K562 (cell line): ENCODE results near the gene DPH6. TPM values are rescaled to one million over a fixed set of nuclear protein-coding genes. Genes with fewer than 3 reads are reported as not detected.

Experiments
- ASH1L ChIP-seq: fragments of 450-650 bp; IDR thresholded peaks from 2 replicates; pipeline ENCODE4 v1.6.1; 2018; ENCODE audit warnings: borderline replicate concordance, mild to moderate bottlenecking, low read depth; ENCODE audit not compliant: partially characterized antibody
- CAMTA2 ChIP-seq: fragments of 250-450 bp; sonication (Bioruptor Pico); conservative IDR thresholded peaks from 2 replicates; pipeline ENCODE4 v1.5.1; 2022
- CEBPG ChIP-seq, 3 experiments: fragments of 200-800 bp in 1 of 3; sonication (Bioruptor generic) in 1 of 3; sonication (generic) in 1 of 3; formaldehyde crosslinking in 1 of 3; IDR thresholded peaks in 2 of 3; conservative IDR thresholded peaks in 1 of 3; 2 replicates each; pipeline versions ENCODE4 v1.6.1 to v1.8.0; 2016 to 2022; ENCODE audit warnings: missing compliant biosample characterization in 2 of 3, missing genetic modification characterization in 2 of 3, mild to moderate bottlenecking in 1 of 3, missing genetic modification reagents in 1 of 3
- GTF2E2 ChIP-seq: fragments of 200-800 bp; sonication (Bioruptor generic); IDR thresholded peaks from 2 replicates; pipeline ENCODE4 v1.6.1; 2016; ENCODE audit warnings: missing genetic modification characterization, missing compliant biosample characterization
- NCOA2 ChIP-seq, 2 experiments: fragments of 450-650 bp; IDR thresholded peaks; 2 replicates each; pipeline ENCODE4 v1.6.1; 2018; ENCODE audit warnings: mild to moderate bottlenecking in 2 of 2, moderate library complexity in 1 of 2; ENCODE audit not compliant: partially characterized antibody in 2 of 2
- NR2C1 ChIP-seq, 2 experiments: fragments of 450-650 bp; IDR thresholded peaks; 2 replicates each; pipeline ENCODE4 v1.6.1; 2017; ENCODE audit warnings: mild to moderate bottlenecking in 2 of 2, antibody characterized with exemption in 1 of 2, inconsistent platforms in 1 of 2, missing compliant biosample characterization in 1 of 2, missing genetic modification characterization in 1 of 2
- POLR2H ChIP-seq: IDR thresholded peaks from 2 replicates; pipeline ENCODE4 v1.6.1; 2016; ENCODE audit warnings: missing genetic modification characterization, low read depth, mild to moderate bottlenecking, control low read depth, missing compliant biosample characterization, moderate library complexity
- RBFOX2 ChIP-seq: fragments of 200-400 bp; formaldehyde crosslinking; IDR thresholded peaks from 2 replicates; pipeline ENCODE4 v1.6.1; 2017; ENCODE audit warnings: low read depth, mild to moderate bottlenecking, low read length, moderate library complexity
- RHOXF2B ChIP-seq: fragments of 250-450 bp; sonication (Bioruptor Pico); conservative IDR thresholded peaks from 2 replicates; pipeline ENCODE4 v1.5.1; 2021
- RNF2 ChIP-seq: sonication (generic); IDR thresholded peaks from 2 replicates; pipeline ENCODE4 v1.6.1; 2016
- SRF ChIP-seq, 2 experiments: fragments of 250-450, 450-650 bp in 1 of 2; sonication (Bioruptor Pico) in 1 of 2; sonication (generic) in 1 of 2; formaldehyde crosslinking; IDR thresholded peaks; 2 replicates each; pipeline versions ENCODE4 v1.5.0 to v1.5.1; 2020 to 2022; ENCODE audit warnings: mild to moderate bottlenecking in 1 of 2, missing genetic modification reagents in 1 of 2
- ZNF143 ChIP-seq: sonication (generic); formaldehyde crosslinking; IDR thresholded peaks from 2 replicates; pipeline ENCODE4 v1.9.0; 2022; ENCODE audit warnings: mild to moderate bottlenecking, missing genetic modification reagents
- ZNF184 ChIP-seq: sonication (generic); formaldehyde crosslinking; IDR thresholded peaks from 2 replicates; pipeline ENCODE4 v1.5.0; 2020; ENCODE audit warnings: missing genetic modification reagents
- ZNF24 ChIP-seq: fragments of 450-650 bp; IDR thresholded peaks from 2 replicates; pipeline ENCODE4 v1.6.1; 2016
- ZNF384 ChIP-seq: IDR thresholded peaks from 2 replicates; pipeline ENCODE4 v1.6.1; 2012; ENCODE audit warnings: low read depth, low read length, improper control_type of control experiment
- ZNF436 ChIP-seq: fragments of 250-450, 450-650 bp; sonication (Bioruptor Pico); formaldehyde crosslinking; IDR thresholded peaks from 2 replicates; pipeline ENCODE4 v1.7.0; 2020; ENCODE audit warnings: mild to moderate bottlenecking
- polyA plus RNA-seq, 8 experiments: library from polyadenylated mRNA; depleted of rRNA in 4 of 8; stranded (reverse) in 5 of 8; unstranded in 3 of 8; fragments of >200 nt; fragmentation: Nextera tagmentation in 2 of 8; fragmentation: Illumina TruSeq in 1 of 8; extraction: Ambion mirVana in 2 of 8; extraction: Trizol in 1 of 8; gene quantifications; 2 replicates each; pipeline versions ENCODE4 v1.2.1 to v1.2.3, GENCODE V29; 2011 to 2014; ENCODE audit warnings: inconsistent platforms in 1 of 8, missing spikeins in 1 of 8
- total RNA-seq, 7 experiments: library from RNA; depleted of rRNA in 6 of 7; stranded (reverse); fragments of >200 nt in 6 of 7; fragmentation: Illumina TruSeq in 2 of 7; extraction: Trizol in 2 of 7; gene quantifications; 2 replicates each; pipeline versions ENCODE4 v1.2.1 to v1.2.3, GENCODE V29; 2011 to 2021; ENCODE audit warnings: low replicate concordance in 1 of 7
- TF ChIP-seq, protein P1 (sequence below), 2 experiments: fragments of 450-650 bp; conservative IDR thresholded peaks; 2 replicates each; pipeline ENCODE4 v1.6.1; 2017; ENCODE audit warnings: mild to moderate bottlenecking in 2 of 2, moderate library complexity in 2 of 2
- TF ChIP-seq, protein P2 (sequence below): sonication (generic); formaldehyde crosslinking; IDR thresholded peaks from 2 replicates; pipeline ENCODE4 v1.9.0; 2022; ENCODE audit warnings: mild to moderate bottlenecking, missing genetic modification reagents
- TF ChIP-seq, protein P3 (sequence below): IDR thresholded peaks from 3 replicates; pipeline ENCODE4 v1.6.1; 2011; ENCODE audit warnings: borderline replicate concordance, mild to moderate bottlenecking, moderate library complexity; ENCODE audit not compliant: insufficient read length; ENCODE audit errors: extremely low read depth
- TF ChIP-seq, protein P4 (sequence below): fragments of 450-650 bp; IDR thresholded peaks from 2 replicates; pipeline ENCODE4 v1.6.1; 2014; ENCODE audit warnings: low read depth, mild to moderate bottlenecking, moderate library complexity, borderline replicate concordance

Gene DPH6
- total and polyA plus RNA-seq, 9 of the 15 experiments (the other 6 are each of a cell fraction or from before 2014, with no cell fraction given), result 10.1 to 69.1 (median 18.8) TPM

DNA sequence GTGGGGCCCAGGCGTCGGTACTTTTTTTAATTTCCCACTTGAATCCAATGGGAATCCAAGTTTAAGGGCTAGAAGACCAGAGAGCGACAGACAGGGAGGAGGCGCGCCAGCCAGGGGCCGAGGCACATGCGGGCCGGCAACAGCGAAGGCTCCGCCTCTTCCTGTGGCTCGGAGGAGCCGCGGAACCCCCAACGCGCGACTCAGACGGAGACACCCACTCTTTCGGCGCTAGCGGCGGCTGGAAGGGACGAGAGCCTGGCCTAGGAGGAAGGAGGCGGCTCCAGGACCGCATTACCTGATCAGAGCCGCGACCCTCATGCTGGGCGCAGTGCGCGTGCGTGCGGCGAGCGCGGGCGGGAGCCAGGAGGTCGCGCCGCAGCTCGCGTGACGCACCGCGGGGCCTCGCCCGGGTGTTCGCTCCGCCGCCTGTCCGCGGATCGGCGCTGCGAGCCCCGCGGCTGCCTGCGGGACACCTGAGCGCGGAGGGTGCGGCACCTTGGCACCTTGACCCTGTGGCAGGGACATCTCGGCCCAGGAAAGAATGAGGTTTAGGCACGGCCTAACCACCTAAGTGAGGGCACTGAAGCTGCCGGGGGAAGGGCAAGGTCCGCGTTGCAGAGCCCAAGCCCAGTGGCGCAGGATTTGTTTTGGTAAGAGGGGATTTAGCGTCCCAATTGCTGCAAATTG lies at the start of gene DPH6 (continued):
- TF ChIP-seq, protein P1, sequence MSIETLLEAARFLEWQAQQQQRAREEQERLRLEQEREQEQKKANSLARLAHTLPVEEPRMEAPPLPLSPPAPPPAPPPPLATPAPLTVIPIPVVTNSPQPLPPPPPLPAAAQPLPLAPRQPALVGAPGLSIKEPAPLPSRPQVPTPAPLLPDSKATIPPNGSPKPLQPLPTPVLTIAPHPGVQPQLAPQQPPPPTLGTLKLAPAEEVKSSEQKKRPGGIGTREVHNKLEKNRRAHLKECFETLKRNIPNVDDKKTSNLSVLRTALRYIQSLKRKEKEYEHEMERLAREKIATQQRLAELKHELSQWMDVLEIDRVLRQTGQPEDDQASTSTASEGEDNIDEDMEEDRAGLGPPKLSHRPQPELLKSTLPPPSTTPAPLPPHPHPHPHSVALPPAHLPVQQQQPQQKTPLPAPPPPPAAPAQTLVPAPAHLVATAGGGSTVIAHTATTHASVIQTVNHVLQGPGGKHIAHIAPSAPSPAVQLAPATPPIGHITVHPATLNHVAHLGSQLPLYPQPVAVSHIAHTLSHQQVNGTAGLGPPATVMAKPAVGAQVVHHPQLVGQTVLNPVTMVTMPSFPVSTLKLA (conservative IDR thresholded peaks at IDR 0.05), result peak; percentile 90 to 94
- TF ChIP-seq CAMTA2 (CRISPR knock-in tag) (no peak), ZNF436 (CRISPR knock-in tag) (no peak), ASH1L (no peak), CEBPG (CRISPR knock-in tag; IDR thresholded peaks at IDR 0.05) (no peak), CEBPG (tag; conservative IDR thresholded peaks at IDR 0.05 in 1 of 2, IDR thresholded peaks at IDR 0.05 in 1 of 2) (no peak), POLR2H (tag) (peak; percentile 79; the same call in 1 of the 2 replicates), RHOXF2B (CRISPR knock-in tag) (no peak), ZNF384 (0 out of 2 replicates have a peak, but pooled peaks have one; percentile 29), ZNF184 (CRISPR knock-in tag) (no peak), RNF2 (no peak), ZNF143 (CRISPR knock-in tag) (no peak), NCOA2 (IDR thresholded peaks at IDR 0.05; ENCODE audit: partially characterized antibody in 2 of 2) (peak in 1 of 2 experiments; percentile 96), ZNF24 (0 out of 2 replicates have a peak, but pooled peaks have one; percentile 5), GTF2E2 (peak; percentile 84; the same call in 1 of the 2 replicates), SRF (CRISPR knock-in tag; IDR thresholded peaks at IDR 0.05) (0 out of 4 replicates have a peak, but pooled peaks of 1 of the 2 experiments have one; percentile 29), NR2C1 (IDR thresholded peaks at IDR 0.05) (no peak), NR2C1 (tag; IDR thresholded peaks at IDR 0.05) (no peak), RBFOX2 (peak; percentile 99)
- TF ChIP-seq, protein P2, sequence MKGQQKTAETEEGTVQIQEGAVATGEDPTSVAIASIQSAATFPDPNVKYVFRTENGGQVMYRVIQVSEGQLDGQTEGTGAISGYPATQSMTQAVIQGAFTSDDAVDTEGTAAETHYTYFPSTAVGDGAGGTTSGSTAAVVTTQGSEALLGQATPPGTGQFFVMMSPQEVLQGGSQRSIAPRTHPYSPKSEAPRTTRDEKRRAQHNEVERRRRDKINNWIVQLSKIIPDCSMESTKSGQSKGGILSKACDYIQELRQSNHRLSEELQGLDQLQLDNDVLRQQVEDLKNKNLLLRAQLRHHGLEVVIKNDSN (CRISPR knock-in tag), result peak; percentile 21; the same call in 1 of the 2 replicates
- TF ChIP-seq, protein P3, sequence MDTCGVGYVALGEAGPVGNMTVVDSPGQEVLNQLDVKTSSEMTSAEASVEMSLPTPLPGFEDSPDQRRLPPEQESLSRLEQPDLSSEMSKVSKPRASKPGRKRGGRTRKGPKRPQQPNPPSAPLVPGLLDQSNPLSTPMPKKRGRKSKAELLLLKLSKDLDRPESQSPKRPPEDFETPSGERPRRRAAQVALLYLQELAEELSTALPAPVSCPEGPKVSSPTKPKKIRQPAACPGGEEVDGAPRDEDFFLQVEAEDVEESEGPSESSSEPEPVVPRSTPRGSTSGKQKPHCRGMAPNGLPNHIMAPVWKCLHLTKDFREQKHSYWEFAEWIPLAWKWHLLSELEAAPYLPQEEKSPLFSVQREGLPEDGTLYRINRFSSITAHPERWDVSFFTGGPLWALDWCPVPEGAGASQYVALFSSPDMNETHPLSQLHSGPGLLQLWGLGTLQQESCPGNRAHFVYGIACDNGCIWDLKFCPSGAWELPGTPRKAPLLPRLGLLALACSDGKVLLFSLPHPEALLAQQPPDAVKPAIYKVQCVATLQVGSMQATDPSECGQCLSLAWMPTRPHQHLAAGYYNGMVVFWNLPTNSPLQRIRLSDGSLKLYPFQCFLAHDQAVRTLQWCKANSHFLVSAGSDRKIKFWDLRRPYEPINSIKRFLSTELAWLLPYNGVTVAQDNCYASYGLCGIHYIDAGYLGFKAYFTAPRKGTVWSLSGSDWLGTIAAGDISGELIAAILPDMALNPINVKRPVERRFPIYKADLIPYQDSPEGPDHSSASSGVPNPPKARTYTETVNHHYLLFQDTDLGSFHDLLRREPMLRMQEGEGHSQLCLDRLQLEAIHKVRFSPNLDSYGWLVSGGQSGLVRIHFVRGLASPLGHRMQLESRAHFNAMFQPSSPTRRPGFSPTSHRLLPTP, result no peak
- TF ChIP-seq, protein P4, sequence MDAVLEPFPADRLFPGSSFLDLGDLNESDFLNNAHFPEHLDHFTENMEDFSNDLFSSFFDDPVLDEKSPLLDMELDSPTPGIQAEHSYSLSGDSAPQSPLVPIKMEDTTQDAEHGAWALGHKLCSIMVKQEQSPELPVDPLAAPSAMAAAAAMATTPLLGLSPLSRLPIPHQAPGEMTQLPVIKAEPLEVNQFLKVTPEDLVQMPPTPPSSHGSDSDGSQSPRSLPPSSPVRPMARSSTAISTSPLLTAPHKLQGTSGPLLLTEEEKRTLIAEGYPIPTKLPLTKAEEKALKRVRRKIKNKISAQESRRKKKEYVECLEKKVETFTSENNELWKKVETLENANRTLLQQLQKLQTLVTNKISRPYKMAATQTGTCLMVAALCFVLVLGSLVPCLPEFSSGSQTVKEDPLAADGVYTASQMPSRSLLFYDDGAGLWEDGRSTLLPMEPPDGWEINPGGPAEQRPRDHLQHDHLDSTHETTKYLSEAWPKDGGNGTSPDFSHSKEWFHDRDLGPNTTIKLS, result 0 out of 2 replicates have a peak, but pooled peaks have one; percentile 47
